HG03139 (cell line): ENCODE data around the gene BNC2.

Experiments used
- ATAC-seq: cut with Tn5 transposase; IDR thresholded peaks from one replicate; pipeline ENCODE4 v1.9.1; 2021; ENCODE audit not compliant: unreplicated experiment

Gene BNC2

DNA sequence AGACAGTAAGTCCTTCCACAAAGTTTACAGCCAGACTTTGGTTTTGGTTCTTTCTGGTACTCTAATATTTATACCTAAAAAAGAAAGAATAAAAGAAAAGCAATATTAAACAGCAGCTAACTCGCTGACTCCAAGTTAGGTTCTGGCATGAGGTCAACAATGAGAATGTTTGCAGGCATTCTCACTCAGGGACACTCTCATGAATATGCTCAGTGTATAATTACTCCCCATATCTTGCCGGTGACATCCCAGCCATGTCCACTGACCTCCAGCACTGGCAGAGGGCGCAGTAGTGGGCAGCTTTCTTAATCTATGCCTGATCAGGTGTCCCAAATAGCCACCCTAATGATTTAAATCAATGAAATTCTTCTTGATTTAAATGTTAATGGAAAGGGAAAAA lies 151.5 kb downstream of the BNC2 start:
- ATAC-seq: no peak

- no peak for ATAC-seq
These were observed 152.2 kb downstream of the BNC2 start for GRCh38 chr9:16718296-16718695.

DNA sequence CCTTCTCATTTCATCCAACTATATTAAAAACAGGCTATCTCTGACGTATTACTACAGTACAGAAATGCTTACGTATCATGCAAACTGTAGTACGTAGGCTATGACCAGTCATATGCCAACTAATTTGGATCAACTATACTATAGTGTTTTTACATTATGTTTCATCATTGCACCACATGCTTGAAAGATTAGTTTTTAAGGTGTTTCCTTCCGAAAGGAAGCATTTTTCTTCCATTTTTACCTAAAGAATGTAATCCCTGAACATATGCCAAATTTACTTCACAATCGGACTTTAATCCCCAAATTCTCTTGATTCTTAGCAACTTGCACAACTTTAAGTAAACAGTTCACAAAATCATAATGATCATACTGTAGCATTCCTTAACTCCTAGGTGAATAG lies 153.9 kb downstream of the BNC2 start:
- no peak for ATAC-seq

- no peak for ATAC-seq
These were observed 155.1 kb downstream of the BNC2 start for GRCh38 chr9:16715404-16715803.

DNA sequence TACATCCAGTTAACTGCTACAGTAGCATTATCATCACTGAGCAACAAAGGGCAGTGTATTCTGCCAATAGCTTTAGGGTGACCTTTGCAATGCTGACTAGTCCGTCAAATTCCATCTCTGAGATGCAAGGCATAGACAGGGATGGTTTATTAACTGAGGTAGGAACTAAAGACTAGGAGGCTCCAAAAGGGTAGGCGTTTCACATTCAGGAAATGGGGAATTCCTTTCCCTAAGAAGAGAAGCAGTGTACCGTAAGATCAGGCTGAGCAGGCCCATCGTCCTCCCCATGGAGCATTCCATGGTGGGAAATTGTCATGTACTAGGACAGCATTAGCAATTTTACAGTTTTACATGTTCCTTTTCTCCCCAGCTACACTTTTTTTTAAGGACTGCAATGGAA lies 157.7 kb downstream of the BNC2 start:
- no peak for ATAC-seq

GRCh38 chr9:16710888-16711287 lies 159.6 kb downstream of the BNC2 start:
- ATAC-seq: no peak

DNA sequence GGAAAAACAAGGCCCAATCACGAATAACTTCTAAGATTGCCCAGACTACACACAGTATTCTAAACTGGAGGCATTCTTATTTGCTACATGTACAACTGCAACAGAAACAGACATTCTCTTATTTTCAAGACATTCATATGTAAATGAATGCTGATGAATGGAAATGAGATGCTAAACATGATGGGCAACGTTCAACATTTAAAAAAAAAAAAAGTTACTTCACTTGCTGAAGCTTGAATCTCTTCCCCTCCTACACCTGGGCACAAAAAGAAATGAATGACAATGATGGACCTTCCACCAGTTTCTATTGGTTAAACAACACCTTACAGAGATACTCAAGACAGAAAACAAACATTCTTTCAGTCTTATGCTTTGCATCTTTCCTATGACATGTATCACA lies 160.5 kb downstream of the BNC2 start:
- ATAC-seq: no peak

DNA sequence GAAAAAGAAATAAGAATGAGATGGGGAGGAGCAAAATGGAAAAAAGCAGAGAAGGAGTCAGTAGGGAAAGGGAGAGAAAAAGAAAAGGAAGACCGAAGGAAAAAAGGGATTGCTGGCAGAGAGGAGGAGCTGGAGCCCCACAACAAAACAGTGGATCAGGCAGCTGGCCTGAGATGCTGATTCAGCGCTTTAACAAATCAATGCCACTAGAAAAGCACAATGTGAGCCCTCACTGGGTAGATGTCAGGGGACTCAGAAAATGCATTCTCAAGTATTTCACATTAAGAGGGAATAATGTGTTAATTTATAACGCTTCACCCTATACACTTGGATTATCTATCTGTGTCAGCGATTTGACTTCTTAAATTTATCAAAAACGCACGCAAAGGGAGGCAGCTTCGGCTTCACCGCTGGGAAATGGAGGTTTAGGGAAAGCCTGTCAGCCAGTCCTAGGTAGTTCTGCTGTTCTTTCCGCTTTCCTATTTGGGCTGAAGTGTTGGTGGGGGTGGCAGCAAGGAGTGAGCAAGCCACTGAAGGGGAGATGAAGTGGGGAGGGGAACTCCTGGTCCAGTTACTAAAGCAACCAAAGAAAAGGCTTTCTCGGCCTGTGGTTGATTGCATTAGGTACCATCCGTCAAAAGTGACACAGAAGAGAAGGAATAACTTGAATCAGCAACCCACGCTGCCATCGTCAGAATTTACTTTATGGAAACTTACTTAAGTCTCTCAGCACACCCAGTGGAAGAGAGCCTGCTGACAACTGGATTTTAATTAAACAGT lies 161.6 kb downstream of the BNC2 start:
- no peak for ATAC-seq

GRCh38 chr9:16705111-16705604 lies 165.3 kb downstream of the BNC2 start:
- ATAC-seq: no peak

DNA sequence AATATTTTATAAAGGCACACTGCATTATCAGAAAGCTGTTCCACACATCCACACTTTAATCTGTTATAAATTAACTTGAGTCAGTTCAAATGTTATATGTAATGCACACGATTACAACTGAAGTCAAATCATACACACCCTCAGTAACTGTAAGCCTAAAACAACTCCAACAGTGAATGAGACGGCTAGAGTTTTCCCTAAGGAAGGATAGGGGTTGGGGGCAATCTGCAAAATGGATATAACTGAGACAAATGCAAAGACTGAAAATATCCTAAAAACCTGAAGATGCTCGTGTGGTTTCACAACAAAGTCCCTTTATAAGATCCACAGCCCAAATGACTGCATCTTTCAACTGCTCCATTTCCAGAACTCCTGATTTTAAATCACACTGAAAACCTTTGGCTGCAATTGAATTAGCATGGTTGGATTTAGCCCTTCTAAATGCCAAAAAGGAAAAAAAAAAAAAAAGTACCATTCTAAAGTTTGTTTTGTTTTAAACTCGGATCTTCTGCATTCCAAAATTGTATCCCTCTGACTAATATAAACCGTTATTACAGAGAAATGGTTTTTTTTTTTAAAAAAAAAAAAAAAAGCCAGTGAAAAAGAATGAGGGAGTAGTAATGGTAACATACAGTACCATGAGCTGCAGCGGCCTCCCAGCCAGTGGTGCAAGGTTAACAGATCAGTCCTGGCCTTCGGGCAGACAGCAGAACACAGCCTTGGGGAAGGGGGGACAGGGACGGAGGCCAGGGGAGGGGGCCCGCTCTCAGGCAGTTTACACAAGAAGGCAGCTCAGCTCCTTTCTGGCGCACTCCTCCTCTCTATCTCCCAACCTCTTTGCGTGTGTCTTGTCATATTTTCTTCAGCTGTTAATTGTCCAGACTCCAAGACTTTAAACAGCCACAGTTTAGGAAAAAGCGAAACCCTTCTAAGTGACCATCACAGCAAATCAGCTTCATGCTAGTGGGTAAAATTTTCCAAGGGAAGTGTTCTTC lies 166.1 kb downstream of the BNC2 start:
- ATAC-seq: no peak

DNA sequence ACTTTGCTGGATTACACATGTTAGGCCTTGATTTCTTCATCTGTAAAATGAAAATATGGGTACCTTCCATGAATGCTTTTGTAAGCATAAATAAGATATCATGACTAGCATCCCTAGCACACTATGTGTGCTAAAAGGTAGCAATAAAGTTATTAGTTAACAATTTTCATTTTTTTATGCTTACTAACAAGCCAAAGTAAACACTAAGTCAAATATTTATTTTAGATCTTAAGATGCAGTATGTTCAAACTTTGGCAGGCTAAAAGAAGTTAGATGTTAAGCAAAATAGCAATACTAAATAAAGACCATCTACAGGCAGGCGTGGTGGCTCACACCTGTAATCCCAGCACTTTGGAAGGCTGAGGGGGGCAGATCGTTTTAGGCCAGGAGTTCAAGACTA lies 169.1 kb downstream of the BNC2 start:
- no peak for ATAC-seq

GRCh38 chr9:16693616-16694015 lies 176.9 kb downstream of the BNC2 start:
- ATAC-seq: no peak

GRCh38 chr9:16690628-16691027 lies 179.8 kb downstream of the BNC2 start:
- no peak for ATAC-seq

GRCh38 chr9:16690205-16690604 lies 180.3 kb downstream of the BNC2 start:
- ATAC-seq: no peak

GRCh38 chr9:16689351-16689938 lies 181.0 kb downstream of the BNC2 start:
- no peak for ATAC-seq

DNA sequence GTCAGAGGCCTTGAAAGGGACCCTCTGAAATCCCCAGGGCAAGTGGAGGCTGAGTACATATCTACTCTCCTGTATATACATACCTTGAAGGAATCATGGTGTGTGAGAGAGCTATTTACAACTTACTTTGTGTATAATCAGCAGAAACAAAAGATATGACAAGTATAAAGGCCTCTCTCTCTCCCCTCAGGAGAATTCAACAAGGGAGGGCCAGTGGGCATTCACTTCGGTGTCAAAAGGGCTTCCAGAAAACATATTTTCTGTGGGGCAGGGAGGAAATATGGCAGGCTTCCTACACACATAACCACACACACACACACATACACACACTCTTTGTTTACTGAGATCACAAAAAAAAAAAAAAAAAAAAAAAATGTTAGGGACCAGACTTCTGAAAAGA lies 181.7 kb downstream of the BNC2 start:
- ATAC-seq: no peak

GRCh38 chr9:16687678-16688369 lies 182.6 kb downstream of the BNC2 start:
- ATAC-seq: no peak

- ATAC-seq: no peak
These were observed 187.1 kb downstream of the BNC2 start for GRCh38 chr9:16683326-16683725.

GRCh38 chr9:16682273-16682672 lies 188.2 kb downstream of the BNC2 start:
- ATAC-seq: no peak

GRCh38 chr9:16681652-16681987 lies 188.8 kb downstream of the BNC2 start:
- no peak for ATAC-seq
